ENCODE data around the gene PABPC3. TPM values are rescaled to one million over a fixed set of nuclear protein-coding genes. Genes with fewer than 3 reads are reported as not detected.

Gene PABPC3
- total and polyA plus RNA-seq, 10 of the 15 experiments (the other 5 are each of a cell fraction or from before 2014, with no cell fraction given), result 0.04 to 0.87 (median 0.28) TPM

- TF ChIP-seq ATF2 (IDR thresholded peaks at IDR 0.05; ENCODE audit: low read length), result no peak
- TF ChIP-seq MTA3 (IDR thresholded peaks at IDR 0.05; ENCODE audit: borderline replicate concordance, low read length), result no peak
These were observed 26.7 kb upstream of the PABPC3 start (continued) for GRCh38 chr13:25069236-25069635.

- no TSS peak for BruUV-seq (replicated peaks)
- H3K36me3 ChIP-seq (ENCODE audit: control insufficient read depth in 2 of 2, insufficient read depth in 2 of 2, low read length in 1 of 2), result no peaks in the 10 kb centered on the region
- CTCF ChIA-PET, result no interaction called here
- TF ChIP-seq MEF2B (IDR thresholded peaks at IDR 0.05; ENCODE audit: partially characterized antibody, poor library complexity, severe bottlenecking), result no peak
- TF ChIP-seq CEBPB (IDR thresholded peaks at IDR 0.05; ENCODE audit: borderline replicate concordance in 1 of 2, low read depth in 2 of 2, low read length in 2 of 2), result no peak
- no peak for TF ChIP-seq MTA2 (IDR thresholded peaks at IDR 0.05; ENCODE audit: low read depth)
- TF ChIP-seq BCL11A (IDR thresholded peaks at IDR 0.05; ENCODE audit: low read depth, low read length), result no peak
- no peak for TF ChIP-seq ATF7 (IDR thresholded peaks at IDR 0.05; ENCODE audit: low read depth)
- no peak for TF ChIP-seq ESRRA (IDR thresholded peaks at IDR 0.05; ENCODE audit: low read length)
- TF ChIP-seq STAT3 (IDR thresholded peaks at IDR 0.05; ENCODE audit: low read depth, low read length), result no peak
- TF ChIP-seq ATF2 (IDR thresholded peaks at IDR 0.05; ENCODE audit: low read length), result no peak
- TF ChIP-seq IRF4 (IDR thresholded peaks at IDR 0.05; ENCODE audit: low read depth, low read length), result no peak
- TF ChIP-seq JUND (IDR thresholded peaks at IDR 0.05; ENCODE audit: low read depth, low read length), result no peak
- no peak for TF ChIP-seq RBBP5 (conservative IDR thresholded peaks at IDR 0.05)
- no peak for TF ChIP-seq DPF2 (IDR thresholded peaks at IDR 0.05)
- no peak for TF ChIP-seq SMAD5 (IDR thresholded peaks at IDR 0.05; ENCODE audit: low read depth)
- no peak for TF ChIP-seq HDGF (IDR thresholded peaks at IDR 0.05)
- no peak for TF ChIP-seq TARDBP (IDR thresholded peaks at IDR 0.05; ENCODE audit: borderline replicate concordance)
- SMC1A ChIA-PET (ENCODE audit: uncharacterized antibody, unreplicated experiment), result no interaction called here
- no peaks in the 10 kb centered on the region for H3K27me3 ChIP-seq (replicated peaks in 1 of 2; ENCODE audit: control insufficient read depth in 2 of 2, insufficient read depth in 2 of 2, low read length in 1 of 2)
- 44% methylated on average over 8 of the region's 8 CpGs for WGBS (ENCODE audit: insufficient coverage, insufficient replicate concordance, low lambda C conversion rate, missing lambda C conversion rate)
- intact Hi-C loops (cut with micrococcal nuclease; ENCODE audit: unreplicated experiment) (no loop called here), in situ Hi-C loops (cut with MboI) (no loop called here)
- ATAC-seq (no peak), DNase-seq (ENCODE audit: low read depth, low spot score) (no peak), FAIRE-seq (no peak)
- H3K9ac ChIP-seq (ENCODE audit: control insufficient read depth, insufficient read depth, low read length), result no peak overlapping the region
- no peaks in the 10 kb centered on the region for H4K20me1 ChIP-seq (ENCODE audit: control insufficient read depth, insufficient read depth)
- H3K27ac ChIP-seq (ENCODE audit: control insufficient read depth, insufficient read depth), result no peak overlapping the region
- no peaks in the 10 kb centered on the region for H3K79me2 ChIP-seq (ENCODE audit: control insufficient read depth, insufficient read depth, low read length)
- H3K4me2 ChIP-seq (ENCODE audit: control insufficient read depth, insufficient read depth), result no peak overlapping the region
- H3K9me3 ChIP-seq (replicated peaks; ENCODE audit: control insufficient read depth, insufficient read depth, low read length), result no peaks in the 10 kb centered on the region
- no peak overlapping the region for H2AFZ ChIP-seq (ENCODE audit: control insufficient read depth, low read depth, low read length)
- RAD21 ChIA-PET (ENCODE audit: unreplicated experiment), result no interaction called here
- POLR2A ChIA-PET, result no interaction called here
- no peaks in the 10 kb centered on the region for H3K4me1 ChIP-seq (ENCODE audit: control insufficient read depth, insufficient read depth, low read length)
- H3K4me3 ChIP-seq, result no peak overlapping the region
These were observed 26.0 kb upstream of the PABPC3 start for GRCh38 chr13:25069911-25070310.

Measured in GM12878 (cell line).